A204.1 (cell line): ENCODE data around the gene SIGMAR1.

ENCODE experiments used
- FAIRE-seq: peaks from 2 replicates; lab custom pipeline; 2012; peaks lifted over from hg19 to GRCh38; lab: Jason Lieb, UNC

Gene SIGMAR1

GRCh38 chr9:34637356-34638137, at the start of gene SIGMAR1:
SIGMAR1 (minus strand) TSS chr9:34637787; CDS start chr9:34637697, 90 bp downstream.
- FAIRE-seq, result no peak

- no peak for FAIRE-seq
Measured at GRCh38 chr9:34686732-34687131, 49.1 kb upstream of the SIGMAR1 start.

GRCh38 chr9:34686231-34686630, 48.6 kb upstream of the SIGMAR1 start:
- FAIRE-seq, result no peak

- FAIRE-seq, result no peak
Measured at GRCh38 chr9:34685591-34685990, 48.0 kb upstream of the SIGMAR1 start.

- no peak for FAIRE-seq
Measured at GRCh38 chr9:34684816-34685215, 47.2 kb upstream of the SIGMAR1 start.

- FAIRE-seq, result no peak
Measured at GRCh38 chr9:34684145-34684544, 46.6 kb upstream of the SIGMAR1 start.

- no peak for FAIRE-seq
Measured at GRCh38 chr9:34675869-34676268, 38.3 kb upstream of the SIGMAR1 start.

- no peak for FAIRE-seq
Measured at GRCh38 chr9:34675048-34675714, 37.6 kb upstream of the SIGMAR1 start.

GRCh38 chr9:34674440-34674839, 36.9 kb upstream of the SIGMAR1 start:
- no peak for FAIRE-seq

- FAIRE-seq, result no peak
Measured at GRCh38 chr9:34671307-34671706, 33.7 kb upstream of the SIGMAR1 start.

GRCh38 chr9:34669809-34670562, 32.4 kb upstream of the SIGMAR1 start:
- FAIRE-seq, result no peak

- FAIRE-seq, result peak; percentile 73
Measured at GRCh38 chr9:34665381-34666250, 28.0 kb upstream of the SIGMAR1 start.

- FAIRE-seq, result no peak
Measured at GRCh38 chr9:34665067-34665380, 27.4 kb upstream of the SIGMAR1 start.

- FAIRE-seq, result no peak
Measured at GRCh38 chr9:34664281-34665066, 26.9 kb upstream of the SIGMAR1 start.

- no peak for FAIRE-seq
Measured at GRCh38 chr9:34663303-34663605, 25.7 kb upstream of the SIGMAR1 start.

- no peak for FAIRE-seq
Measured at GRCh38 chr9:34662526-34663302, 25.1 kb upstream of the SIGMAR1 start, which contains the start of gene CCL27. CCL27 (minus strand) TSS chr9:34662657; CDS start chr9:34662633, 24 bp downstream.

- FAIRE-seq, result no peak
Measured at GRCh38 chr9:34659592-34660253, 22.1 kb upstream of the SIGMAR1 start.

- no peak for FAIRE-seq
Measured at GRCh38 chr9:34658461-34658860, 20.9 kb upstream of the SIGMAR1 start.

- no peak for FAIRE-seq
Measured at GRCh38 chr9:34656992-34657391, 19.4 kb upstream of the SIGMAR1 start.

- FAIRE-seq, result no peak
Measured at GRCh38 chr9:34655394-34655793, 17.8 kb upstream of the SIGMAR1 start.
